Loucy (cell line): ENCODE measurements around the gene TMEM243.

ENCODE experiments used
- CTCF ChIP-seq: fragments of 200-600 bp; sonication (generic); conservative IDR thresholded peaks from 2 replicates; pipeline ENCODE4 v1.5.1; 2014; ENCODE audit warnings: mild to moderate bottlenecking, antibody characterized with exemption, low read length
- EZH2phosphoT487 ChIP-seq: fragments of 200-600 bp; IDR thresholded peaks from 2 replicates; pipeline ENCODE4 v1.6.1; 2018; ENCODE audit warnings: antibody characterized with exemption, mild to moderate bottlenecking, moderate library complexity, borderline replicate concordance

DNA sequence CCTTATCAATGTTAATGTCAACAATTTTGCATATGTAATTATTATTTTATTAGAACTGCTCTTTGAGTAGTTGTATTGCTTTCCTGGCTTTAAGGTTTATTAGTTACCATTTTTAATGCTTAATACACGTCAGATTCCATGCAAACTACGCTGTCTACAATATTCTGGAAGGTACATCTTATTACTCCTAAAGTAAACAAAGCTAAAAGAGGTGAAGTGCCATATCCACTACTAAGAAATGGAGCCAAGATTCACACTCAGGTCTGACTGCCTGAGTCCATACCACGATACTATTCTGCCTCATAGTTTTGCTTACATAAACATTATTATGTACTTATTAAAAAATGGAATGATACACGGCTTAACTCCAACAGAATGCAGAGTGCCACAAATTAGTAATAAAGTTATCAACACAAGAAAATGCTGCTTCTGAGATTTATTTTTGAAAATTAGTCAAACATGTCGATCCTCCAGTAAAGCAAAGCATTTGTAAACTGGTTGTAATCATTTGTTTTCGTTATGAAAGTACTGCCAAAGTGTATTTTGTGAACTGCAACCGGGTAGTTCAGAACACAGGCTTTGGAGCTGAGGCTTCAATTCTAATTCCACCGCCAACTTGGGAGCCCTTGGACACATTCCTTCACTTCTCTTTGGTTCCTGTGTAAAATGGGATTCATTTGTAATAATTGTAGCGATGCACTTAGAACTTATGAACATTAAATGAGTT is 68.4 kb downstream of the TMEM243 start:
- no peak for TF ChIP-seq CTCF
- TF ChIP-seq EZH2phosphoT487, result no peak
